ENCODE measurements around the gene GLDC. TPM values are rescaled to one million over a fixed set of nuclear protein-coding genes. Genes with fewer than 3 reads are reported as not detected.

The GLDC gene
- total RNA-seq, 4 donors from 2014 or later = not detected

- TF ChIP-seq, protein P1, sequence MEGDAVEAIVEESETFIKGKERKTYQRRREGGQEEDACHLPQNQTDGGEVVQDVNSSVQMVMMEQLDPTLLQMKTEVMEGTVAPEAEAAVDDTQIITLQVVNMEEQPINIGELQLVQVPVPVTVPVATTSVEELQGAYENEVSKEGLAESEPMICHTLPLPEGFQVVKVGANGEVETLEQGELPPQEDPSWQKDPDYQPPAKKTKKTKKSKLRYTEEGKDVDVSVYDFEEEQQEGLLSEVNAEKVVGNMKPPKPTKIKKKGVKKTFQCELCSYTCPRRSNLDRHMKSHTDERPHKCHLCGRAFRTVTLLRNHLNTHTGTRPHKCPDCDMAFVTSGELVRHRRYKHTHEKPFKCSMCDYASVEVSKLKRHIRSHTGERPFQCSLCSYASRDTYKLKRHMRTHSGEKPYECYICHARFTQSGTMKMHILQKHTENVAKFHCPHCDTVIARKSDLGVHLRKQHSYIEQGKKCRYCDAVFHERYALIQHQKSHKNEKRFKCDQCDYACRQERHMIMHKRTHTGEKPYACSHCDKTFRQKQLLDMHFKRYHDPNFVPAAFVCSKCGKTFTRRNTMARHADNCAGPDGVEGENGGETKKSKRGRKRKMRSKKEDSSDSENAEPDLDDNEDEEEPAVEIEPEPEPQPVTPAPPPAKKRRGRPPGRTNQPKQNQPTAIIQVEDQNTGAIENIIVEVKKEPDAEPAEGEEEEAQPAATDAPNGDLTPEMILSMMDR (IDR thresholded peaks at IDR 0.05; ENCODE audit: low read depth) = no peak
Observed at GRCh38 chr9:6641056-6641455, 4.5 kb downstream of the GLDC start.

- TF ChIP-seq, protein P1 (IDR thresholded peaks at IDR 0.05; ENCODE audit: low read depth) = no peak
Observed at GRCh38 chr9:6640268-6641051, 5.1 kb downstream of the GLDC start.

GRCh38 chr9:6639622-6640021 is 5.9 kb downstream of the GLDC start:
- TF ChIP-seq, protein P1 (IDR thresholded peaks at IDR 0.05; ENCODE audit: low read depth) = no peak

DNA sequence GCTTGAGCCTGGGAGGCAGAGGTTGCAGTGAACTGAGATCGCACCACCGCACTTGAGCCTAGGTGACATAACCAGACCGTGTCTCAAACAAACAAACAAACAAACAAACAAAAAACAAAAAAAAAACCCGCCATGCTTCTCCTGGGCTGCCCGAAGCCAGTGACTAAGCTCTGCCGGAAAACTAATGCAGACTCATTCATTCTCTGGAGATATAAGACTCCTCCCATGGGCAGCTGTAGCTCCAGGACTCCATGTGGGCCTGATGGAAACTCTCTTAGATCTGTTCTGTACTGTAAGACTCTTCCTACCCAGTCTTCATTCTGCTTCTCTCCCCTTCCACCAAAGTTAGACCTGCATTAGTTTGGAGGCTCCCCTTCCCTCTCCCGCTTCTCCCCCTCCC is 11.1 kb downstream of the GLDC start:
- TF ChIP-seq, protein P1 (IDR thresholded peaks at IDR 0.05; ENCODE audit: low read depth) = no peak

DNA sequence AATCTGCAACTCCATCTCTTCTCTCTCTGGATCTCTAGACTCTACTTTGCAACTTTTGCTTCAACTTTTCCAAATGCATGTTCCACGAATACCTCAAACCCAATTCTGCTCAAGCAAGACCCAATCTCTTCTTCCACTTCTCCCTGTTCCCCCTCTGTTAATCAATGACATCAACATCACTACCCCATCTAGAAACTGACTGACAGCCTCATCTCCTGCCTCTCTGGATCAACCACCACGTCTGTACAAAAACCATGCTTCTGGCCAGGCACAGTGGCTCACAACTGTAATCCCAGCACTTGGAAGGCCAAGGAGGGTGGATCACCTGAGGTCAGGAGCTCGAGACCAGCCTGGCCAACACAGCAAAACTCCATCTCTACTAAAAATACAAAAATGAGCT is 12.2 kb downstream of the GLDC start:
- TF ChIP-seq, protein P1 (IDR thresholded peaks at IDR 0.05; ENCODE audit: low read depth) = no peak

GRCh38 chr9:6632516-6633183 is 12.9 kb downstream of the GLDC start:
- TF ChIP-seq, protein P1 (IDR thresholded peaks at IDR 0.05; ENCODE audit: low read depth) = no peak

GRCh38 chr9:6631207-6631512 is 14.4 kb downstream of the GLDC start:
- TF ChIP-seq, protein P1 (IDR thresholded peaks at IDR 0.05; ENCODE audit: low read depth) = no peak

Data from subcutaneous adipose tissue (tissue), 4 donors.